Mesenchymal stem cell (in vitro differentiated cells and primary cell): ENCODE results near the gene CLN6.

Experiments used
- DNase-seq: peaks from one replicate; pipeline ENCODE4 v3.0.0-alpha.2; 2013
- H2AFZ ChIP-seq: one replicate; pipeline ENCODE4 v1.6.1; 2013; ENCODE audit warnings: low read depth, mild to moderate bottlenecking, control low read depth, inconsistent platforms, low read length, moderate library complexity
- H2AK5ac ChIP-seq: 2 replicates; pipeline ENCODE4 v1.6.1; 2013; ENCODE audit warnings: low read length, moderate library complexity, mild to moderate bottlenecking, inconsistent platforms; ENCODE audit not compliant: severe bottlenecking
- H2BK120ac ChIP-seq: one replicate; pipeline ENCODE4 v1.6.1; 2013; ENCODE audit warnings: low read depth, mild to moderate bottlenecking, inconsistent platforms, low read length, moderate library complexity
- H2BK12ac ChIP-seq, 2 experiments: one replicate each; pipeline ENCODE4 v1.6.1; 2013; ENCODE audit warnings: inconsistent platforms in 2 of 2, low read length in 2 of 2, mild to moderate bottlenecking in 2 of 2, moderate library complexity in 2 of 2, control low read depth in 1 of 2
- H2BK15ac ChIP-seq: one replicate; pipeline ENCODE4 v1.6.1; 2013; ENCODE audit warnings: mild to moderate bottlenecking, low read depth, inconsistent platforms; ENCODE audit not compliant: poor library complexity, severe bottlenecking
- H2BK5ac ChIP-seq: 2 replicates; pipeline ENCODE4 v1.6.1; 2013; ENCODE audit warnings: low read depth, mild to moderate bottlenecking, low read length, control low read depth, inconsistent platforms; ENCODE audit not compliant: poor library complexity, severe bottlenecking
- H3K14ac ChIP-seq, 2 experiments: one replicate each; pipeline ENCODE4 v1.6.1; 2013; ENCODE audit warnings: inconsistent platforms in 2 of 2, low read length in 2 of 2, control low read depth in 1 of 2, mild to moderate bottlenecking in 1 of 2, moderate library complexity in 1 of 2
- H3K18ac ChIP-seq, 2 experiments: one replicate each; pipeline ENCODE4 v1.6.1; 2013; ENCODE audit warnings: inconsistent platforms in 2 of 2, low read length in 2 of 2, control low read depth in 1 of 2, low read depth in 1 of 2, mild to moderate bottlenecking in 1 of 2
- H3K23ac ChIP-seq, 2 experiments: one replicate each; pipeline ENCODE4 v1.6.1; 2013; ENCODE audit warnings: inconsistent platforms in 2 of 2, low read length in 2 of 2, mild to moderate bottlenecking in 2 of 2, moderate library complexity in 2 of 2, control low read depth in 1 of 2
- H3K27ac ChIP-seq: 2 replicates; pipeline ENCODE4 v1.5.1; 2013; ENCODE audit warnings: mild to moderate bottlenecking, moderate library complexity, low read length, control low read depth, inconsistent platforms; ENCODE audit not compliant: poor library complexity, severe bottlenecking
- H3K27me3 ChIP-seq, 2 experiments: 2 replicates each; pipeline versions ENCODE4 v1.6.1 to v1.7.0; 2013; ENCODE audit warnings: low read length in 2 of 2, mild to moderate bottlenecking in 2 of 2, moderate library complexity in 2 of 2, control low read depth in 1 of 2, inconsistent platforms in 1 of 2; ENCODE audit not compliant: control insufficient read depth in 1 of 2, insufficient read depth in 1 of 2
- H3K36me3 ChIP-seq, 2 experiments: 2 replicates each; pipeline versions ENCODE4 v1.6.1 to v1.7.0; 2013; ENCODE audit warnings: low read length in 2 of 2, control low read depth in 1 of 2, inconsistent platforms in 1 of 2, low read depth in 1 of 2, mild to moderate bottlenecking in 1 of 2; ENCODE audit not compliant: insufficient read depth in 2 of 2, control insufficient read depth in 1 of 2
- H3K4ac ChIP-seq, 2 experiments: one replicate each; pipeline ENCODE4 v1.6.1; 2013; ENCODE audit warnings: inconsistent platforms in 2 of 2, low read length in 2 of 2, mild to moderate bottlenecking in 2 of 2, moderate library complexity in 2 of 2, control low read depth in 1 of 2, low read depth in 1 of 2
- H3K4me1 ChIP-seq: 2 replicates; pipeline ENCODE4 v1.6.1; 2013; ENCODE audit warnings: low read depth, low read length, control low read depth; ENCODE audit not compliant: control insufficient read depth, insufficient read depth
- H3K4me2 ChIP-seq: 2 replicates; pipeline ENCODE4 v1.6.1; 2013; ENCODE audit warnings: low read length, mild to moderate bottlenecking, inconsistent platforms; ENCODE audit not compliant: poor library complexity, severe bottlenecking
- H3K4me3 ChIP-seq, 2 experiments: 2 replicates each; pipeline versions ENCODE4 v1.5.1 to v1.7.0; 2013; ENCODE audit warnings: low read length in 2 of 2, mild to moderate bottlenecking in 2 of 2, control low read depth in 1 of 2, low read depth in 1 of 2; ENCODE audit not compliant: insufficient read depth in 1 of 2
- H3K79me1 ChIP-seq: replicated peaks from 2 replicates; pipeline ENCODE4 v1.6.1; 2013; ENCODE audit warnings: mild to moderate bottlenecking, control low read depth, low read length, inconsistent platforms; ENCODE audit not compliant: poor library complexity, severe bottlenecking
- H3K9ac ChIP-seq: 2 replicates; pipeline ENCODE4 v1.7.0; 2013; ENCODE audit warnings: mild to moderate bottlenecking, low read length, moderate library complexity
- H3K9me3 ChIP-seq: 2 replicates; pipeline ENCODE4 v1.7.0; 2013; ENCODE audit warnings: mild to moderate bottlenecking, low read length; ENCODE audit not compliant: control insufficient read depth
- H4K8ac ChIP-seq: one replicate; pipeline ENCODE4 v1.6.1; 2013; ENCODE audit warnings: inconsistent platforms, mild to moderate bottlenecking, low read length, moderate library complexity
- H4K91ac ChIP-seq: one replicate; pipeline ENCODE4 v1.6.1; 2013; ENCODE audit warnings: mild to moderate bottlenecking, low read length, inconsistent platforms
- WGBS: methylation state at CpG from one replicate; pipeline ENCODE4 v1.1.7; 2013; ENCODE audit warnings: mixed read lengths; 5-methylcytosine and 5-hydroxymethylcytosine counted together

Gene CLN6

GRCh38 chr15:68274201-68274848 lies 44.8 kb upstream of the CLN6 start:
- WGBS: 92% methylated on average over 4 of the region's 5 CpGs
- no peak overlapping the region for H3K14ac ChIP-seq

GRCh38 chr15:68272721-68273271 lies 43.3 kb upstream of the CLN6 start:
- 42% methylated on average over 1 of the region's 1 CpG for WGBS
- Histone ChIP-seq H3K79me1 (peaks cover 8% of the 10 kb centered on the region), H4K8ac (no peak overlapping the region), H3K23ac (no peak overlapping the region), H3K9ac (peak overlapping the region; percentile 79), H3K9me3 (no peaks in the 10 kb centered on the region), H2AK5ac (peak overlapping the region; percentile 68), H2BK5ac (no peak overlapping the region), H3K4ac (peak overlapping the region in 1 of 2 experiments; percentile 18), H3K14ac (no peak overlapping the region), H2BK15ac (no peak overlapping the region), H3K27me3 (no peaks in the 10 kb centered on the region), H3K4me3 (peak overlapping the region in 1 of 2 experiments; percentile 49), H3K4me2 (no peak overlapping the region), H2AFZ (no peak overlapping the region), H2BK120ac (no peak overlapping the region), H2BK12ac (peak overlapping the region in 1 of 2 experiments; percentile 72), H3K4me1 (peaks cover 8% of the 10 kb centered on the region), H4K91ac (no peak overlapping the region), H3K27ac (no peak overlapping the region), H3K18ac (no peak overlapping the region), H3K36me3 (no peaks in the 10 kb centered on the region)
- peak; percentile 82 for DNase-seq

More at GRCh38 chr15:68274201-68274848, 44.8 kb upstream of the CLN6 start:
- H2BK15ac ChIP-seq: no peak overlapping the region
- no peak overlapping the region for H3K4me3 ChIP-seq
- H3K4me2 ChIP-seq: no peak overlapping the region
- H3K79me1 ChIP-seq: peaks cover 8% of the 10 kb centered on the region
- peaks cover 8% of the 10 kb centered on the region for H3K4me1 ChIP-seq
- no peak overlapping the region for H3K23ac ChIP-seq
- no peaks in the 10 kb centered on the region for H3K27me3 ChIP-seq
- H3K18ac ChIP-seq: no peak overlapping the region
- H3K4ac ChIP-seq: no peak overlapping the region
- H2AFZ ChIP-seq: no peak overlapping the region
- H2BK5ac ChIP-seq: no peak overlapping the region
- peaks cover 0 to 3% of the 10 kb centered on the region in 2 experiments for H3K36me3 ChIP-seq
- no peak overlapping the region for H3K27ac ChIP-seq
- peak overlapping the region; percentile 79 for H3K9ac ChIP-seq
- peak overlapping the region in 1 of 2 experiments; percentile 10 for H2BK12ac ChIP-seq
- H4K91ac ChIP-seq: no peak overlapping the region
- no peak for DNase-seq
- H3K9me3 ChIP-seq: no peaks in the 10 kb centered on the region
- no peak overlapping the region for H2AK5ac ChIP-seq
- H2BK120ac ChIP-seq: no peak overlapping the region
- H4K8ac ChIP-seq: no peak overlapping the region

- Histone ChIP-seq H3K4ac (no peak overlapping the region), H3K14ac (no peak overlapping the region), H2BK15ac (no peak overlapping the region), H2BK12ac (peak overlapping the region; percentile 52 to 61), H2BK120ac (no peak overlapping the region), H3K36me3 (no peaks in the 10 kb centered on the region), H2AFZ (no peak overlapping the region), H3K27me3 (no peaks in the 10 kb centered on the region), H3K79me1 (peaks cover 8% of the 10 kb centered on the region), H2AK5ac (no peak overlapping the region), H4K91ac (peak overlapping the region; percentile 80), H3K4me1 (peaks cover 8% of the 10 kb centered on the region), H3K4me2 (peak overlapping the region; percentile 36), H3K18ac (peak overlapping the region in 1 of 2 experiments; percentile 46), H3K4me3 (peak overlapping the region in 1 of 2 experiments; percentile 49), H4K8ac (peak overlapping the region; percentile 9), H3K23ac (no peak overlapping the region), H3K9me3 (no peaks in the 10 kb centered on the region), H2BK5ac (no peak overlapping the region), H3K9ac (peak overlapping the region; percentile 79), H3K27ac (peak overlapping the region; percentile 79)
- 24% methylated on average over 6 of the region's 11 CpGs for WGBS
- DNase-seq: peak; percentile 80
Observed at GRCh38 chr15:68271854-68272471, 42.4 kb upstream of the CLN6 start.

GRCh38 chr15:68268405-68268804 lies 38.9 kb upstream of the CLN6 start:
- H2BK5ac ChIP-seq: no peak overlapping the region
- H2AFZ ChIP-seq: no peak overlapping the region
- H3K36me3 ChIP-seq: no peaks in the 10 kb centered on the region
- H3K79me1 ChIP-seq: no peaks in the 10 kb centered on the region
- H2BK12ac ChIP-seq: no peak overlapping the region
- H4K8ac ChIP-seq: no peak overlapping the region
- no CpG with 5 or more reads among the region's 3 CpGs for WGBS
- H4K91ac ChIP-seq: no peak overlapping the region
- no peak overlapping the region for H3K27ac ChIP-seq
- H3K18ac ChIP-seq: no peak overlapping the region
- no peak overlapping the region for H3K4ac ChIP-seq
- H2BK15ac ChIP-seq: no peak overlapping the region
- H3K23ac ChIP-seq: no peak overlapping the region
- no peak overlapping the region for H3K9ac ChIP-seq
- DNase-seq: no peak
- no peak overlapping the region for H3K4me2 ChIP-seq
- H3K9me3 ChIP-seq: no peaks in the 10 kb centered on the region
- H2BK120ac ChIP-seq: no peak overlapping the region
- H3K4me3 ChIP-seq: no peak overlapping the region
- H3K14ac ChIP-seq: no peak overlapping the region
- no peak overlapping the region for H2AK5ac ChIP-seq
- H3K4me1 ChIP-seq: peaks cover 8% of the 10 kb centered on the region
- peaks cover 0 to 5% of the 10 kb centered on the region in 2 experiments for H3K27me3 ChIP-seq
